Measurements from ENCODE around the gene CENPM.
"Not testable (repeated sequence)": the region's sequence is repeated elsewhere in the genome, so short reads cannot be mapped to it uniquely, and the experiment has no call there.

CENPM gene

DNA sequence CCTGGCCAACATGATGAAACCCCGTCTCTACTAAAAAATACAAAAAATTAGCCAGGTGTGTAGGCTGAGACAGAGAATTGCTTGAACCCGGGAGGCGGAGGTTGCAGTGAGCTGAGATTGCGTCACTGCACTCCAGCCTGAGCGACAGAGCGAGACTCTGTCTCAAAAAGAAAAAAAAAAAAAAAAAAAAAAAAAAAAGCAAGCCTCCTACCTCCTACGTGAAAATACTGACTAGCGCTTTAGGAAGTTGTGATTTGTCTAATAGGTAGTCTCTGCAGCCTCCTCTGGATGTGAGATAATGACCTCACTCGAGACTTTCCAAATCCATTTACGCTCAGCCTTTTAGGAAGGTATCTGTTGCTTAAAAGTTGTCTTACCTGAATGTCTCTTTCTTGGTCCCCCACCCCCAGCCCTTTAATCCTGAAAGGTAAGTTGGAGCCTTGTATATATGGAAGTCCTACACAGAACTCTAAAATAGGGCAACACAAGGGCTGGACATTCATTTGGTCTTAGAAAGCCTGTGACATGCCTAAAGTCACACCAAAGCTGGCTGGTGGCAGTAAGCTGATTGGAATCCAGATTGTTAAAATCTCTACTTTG lies 27.8 kb upstream of the CENPM start:
- H3K9me3 Mint-ChIP-seq = no peaks in the 10 kb centered on the region
- peaks cover 7% of the 10 kb centered on the region for H3K4me1 Mint-ChIP-seq
- H3K27ac Mint-ChIP-seq = no peak overlapping the region
- H3K27me3 Mint-ChIP-seq = peaks cover 82% of the 10 kb centered on the region
- no peak overlapping the region for H3K4me3 Mint-ChIP-seq
- ATAC-seq (no peak), DNase-seq (no peak)

DNA sequence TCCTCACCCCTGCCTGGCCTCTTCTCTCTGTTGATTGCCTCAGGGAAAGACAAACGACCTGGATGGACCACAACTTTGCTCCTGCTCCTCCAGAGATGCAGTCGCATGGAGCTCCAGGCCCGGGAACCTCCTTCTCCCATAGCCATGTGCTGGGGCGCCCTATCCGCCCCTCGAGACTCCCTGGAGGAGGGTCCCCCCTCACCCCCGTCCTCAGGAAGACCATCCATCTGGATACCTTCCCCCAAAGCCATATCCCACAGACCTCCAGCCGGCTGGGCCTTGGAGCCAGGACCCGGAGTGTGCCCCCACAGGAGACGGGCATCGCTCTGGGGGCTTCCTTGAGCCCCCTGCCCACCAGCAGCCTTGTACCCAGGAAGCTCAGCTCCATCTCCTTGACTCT lies 24.5 kb upstream of the CENPM start:
- ATAC-seq = no peak
- Mint-ChIP-seq H3K9me3 (no peaks in the 10 kb centered on the region), H3K4me1 (peaks cover 7% of the 10 kb centered on the region), H3K27me3 (peaks cover 53% of the 10 kb centered on the region), H3K4me3 (no peak overlapping the region), H3K27ac (no peak overlapping the region)
- no peak for DNase-seq

DNA sequence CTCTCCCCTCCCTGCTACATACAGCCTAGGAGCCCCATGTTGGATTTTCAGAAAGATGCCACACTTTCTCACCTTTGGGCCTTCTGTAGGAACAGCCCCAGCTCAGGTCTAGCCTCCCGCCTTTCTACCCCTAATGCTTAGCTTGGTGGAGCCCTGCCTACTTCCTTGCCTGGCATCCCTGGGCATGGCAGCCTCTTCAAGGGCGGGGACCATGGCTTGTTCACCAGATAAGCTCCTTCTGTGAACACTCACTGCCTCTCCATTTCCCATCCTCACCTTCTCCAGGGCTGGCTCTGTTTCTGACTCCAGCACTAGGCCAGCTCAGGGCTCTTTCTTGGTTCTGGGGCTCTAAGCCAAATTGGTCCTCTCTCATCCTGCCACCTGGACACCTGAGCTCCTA lies 23.6 kb upstream of the CENPM start:
- DNase-seq (no peak), ATAC-seq (no peak)
- Mint-ChIP-seq H3K4me1 (no peaks in the 10 kb centered on the region), H3K9me3 (no peaks in the 10 kb centered on the region), H3K4me3 (no peak overlapping the region), H3K27me3 (peaks cover 45% of the 10 kb centered on the region), H3K27ac (no peak overlapping the region)

DNA sequence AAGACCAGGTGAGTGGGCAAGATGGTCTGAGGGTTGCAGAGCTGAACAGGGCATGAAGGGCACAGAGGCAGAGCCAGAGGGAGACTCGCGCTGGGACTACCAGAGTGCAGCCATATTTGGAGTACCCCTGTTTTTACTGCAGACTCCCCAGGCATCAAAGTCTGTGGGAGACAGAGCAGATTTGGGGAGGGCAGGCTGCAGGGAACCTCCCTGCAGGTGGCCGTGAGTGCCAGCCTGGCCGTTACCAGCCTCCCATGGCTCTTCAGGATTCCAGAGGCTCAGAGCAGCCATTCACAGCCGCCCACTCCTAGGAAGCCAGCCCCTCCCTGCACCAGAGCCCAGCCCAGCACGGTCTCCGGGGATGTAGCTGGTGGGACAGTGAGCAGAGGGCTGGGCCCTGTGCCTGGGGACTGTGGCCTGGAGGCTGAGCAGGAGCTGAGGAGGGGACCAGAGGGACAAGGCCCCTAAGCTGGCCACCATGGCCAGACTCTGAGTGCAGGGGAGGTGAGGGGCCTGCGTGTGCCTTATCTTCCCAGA lies 22.2 kb upstream of the CENPM start, which contains the start of gene SEPTIN3:
SEPTIN3 (plus strand) TSS at position 334 of the 537 bp plus-strand sequence. CDS start 2,050 bp downstream, outside the sequence.
- Mint-ChIP-seq H3K4me3 (no peak within 1 kb of the TSS), H3K27me3 (peaks cover 31% of the 10 kb centered on the region), H3K4me1 (no peaks in the 10 kb centered on the region), H3K27ac (peak within 1 kb of the TSS in 1 of 2 donors; percentile 22), H3K9me3 (no peaks in the 10 kb centered on the region)
- DNase-seq (no peak), ATAC-seq (no peak)

DNA sequence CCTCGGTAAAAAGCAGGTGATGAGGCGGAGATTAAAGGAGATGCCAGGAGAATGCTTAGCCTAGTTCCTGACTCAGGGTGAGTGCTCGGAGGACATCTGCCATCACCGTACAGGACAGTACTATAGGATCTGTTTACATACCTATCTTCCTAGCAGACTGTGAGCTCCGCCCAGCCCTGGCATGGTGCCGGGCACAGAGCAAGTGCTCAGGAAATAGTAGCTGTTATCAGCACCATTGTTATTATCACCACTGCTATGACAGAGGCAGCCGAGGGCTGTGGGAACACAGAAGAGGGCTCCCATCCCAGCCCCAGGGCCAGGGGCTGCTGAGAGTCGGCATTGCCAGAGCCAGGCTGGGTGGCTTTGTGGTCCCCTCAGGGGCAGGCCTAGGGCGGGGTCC lies 21.6 kb upstream of the CENPM start:
- DNase-seq (no peak), ATAC-seq (no peak)
- H3K27ac Mint-ChIP-seq = no peak overlapping the region
- no peaks in the 10 kb centered on the region for H3K9me3 Mint-ChIP-seq
- H3K4me3 Mint-ChIP-seq = no peak overlapping the region
- H3K27me3 Mint-ChIP-seq = peaks cover 28% of the 10 kb centered on the region
- no peaks in the 10 kb centered on the region for H3K4me1 Mint-ChIP-seq

DNA sequence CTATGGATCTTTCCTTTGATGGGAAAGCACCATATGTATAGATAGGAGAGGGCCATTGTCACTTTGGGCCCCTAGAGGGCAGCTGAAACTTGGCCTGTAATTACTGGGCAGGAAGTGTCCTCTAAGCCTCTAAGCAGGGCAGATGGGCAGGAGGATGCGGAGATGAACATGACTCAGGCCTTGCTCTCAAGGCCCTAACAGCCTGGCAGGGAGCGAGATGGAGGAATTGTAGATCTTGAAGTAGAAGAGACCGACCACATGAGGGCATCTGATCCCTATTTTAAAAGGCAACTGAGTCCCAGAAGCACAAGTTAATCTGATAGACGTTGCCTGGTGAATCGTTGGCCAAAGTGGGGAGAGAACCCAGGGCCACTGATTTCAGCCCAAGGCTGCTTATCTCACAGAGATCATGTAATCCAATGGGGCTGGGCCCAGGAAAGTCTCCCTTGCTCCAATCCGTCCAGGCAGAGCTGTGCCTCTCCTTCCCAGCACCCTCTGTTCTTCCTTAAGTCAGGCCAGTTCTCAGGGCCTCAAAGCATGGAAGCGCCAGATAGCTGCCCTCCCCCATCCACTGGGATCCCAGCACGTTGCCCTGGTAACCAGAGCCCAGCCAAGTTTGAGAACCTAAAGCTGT lies 19.8 kb upstream of the CENPM start:
- DNase-seq (peak; percentile 28 to 63), ATAC-seq (peak; percentile 82)
- no peaks in the 10 kb centered on the region for H3K4me1 Mint-ChIP-seq
- peak overlapping the region in 1 of 2 donors; percentile 36 for H3K27ac Mint-ChIP-seq
- no peaks in the 10 kb centered on the region for H3K9me3 Mint-ChIP-seq
- H3K4me3 Mint-ChIP-seq = no peak overlapping the region
- peaks cover 12% of the 10 kb centered on the region for H3K27me3 Mint-ChIP-seq

DNA sequence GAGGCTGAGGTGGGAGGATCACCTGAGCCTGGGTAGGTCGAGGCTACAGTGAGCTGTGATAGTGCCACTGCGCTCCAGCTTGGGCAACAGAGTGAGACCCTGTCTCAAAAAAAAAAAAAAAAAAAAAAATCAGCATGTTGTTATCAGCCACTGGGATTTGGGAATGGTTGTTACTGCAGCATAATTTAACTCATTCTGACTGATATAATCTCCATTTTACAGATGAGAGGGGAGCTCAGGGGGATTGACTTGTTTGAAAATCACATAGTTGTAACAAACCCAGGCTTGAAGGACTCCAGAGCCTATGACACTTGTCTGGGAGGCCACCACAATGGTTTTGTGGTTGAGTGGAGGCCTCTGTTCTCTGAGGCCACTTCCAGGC lies 19.3 kb upstream of the CENPM start:
- no peak overlapping the region for H3K27ac Mint-ChIP-seq
- no peaks in the 10 kb centered on the region for H3K9me3 Mint-ChIP-seq
- peaks cover 7% of the 10 kb centered on the region for H3K27me3 Mint-ChIP-seq
- DNase-seq (no peak), ATAC-seq (no peak)
- no peaks in the 10 kb centered on the region for H3K4me1 Mint-ChIP-seq
- H3K4me3 Mint-ChIP-seq = no peak overlapping the region

DNA sequence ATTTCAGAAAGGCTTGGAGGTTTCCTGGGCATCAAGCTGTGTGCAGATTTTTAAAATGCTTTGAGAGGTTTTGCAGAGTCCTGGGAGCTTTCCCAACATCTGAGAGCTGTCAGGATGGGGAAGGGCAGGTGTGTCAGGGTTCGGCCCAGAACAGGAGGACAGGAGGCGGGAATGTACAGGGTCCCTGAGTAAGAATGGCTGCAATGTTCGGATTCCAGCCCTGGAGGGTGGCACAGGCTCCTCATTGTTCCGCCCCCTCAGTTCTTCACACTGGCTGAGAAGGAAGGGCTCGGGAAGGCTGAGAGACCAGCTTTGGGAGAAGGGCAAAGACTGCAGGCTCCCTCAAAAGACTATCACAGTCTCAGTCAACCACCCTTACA lies 17.1 kb upstream of the CENPM start:
- ATAC-seq (no peak), DNase-seq (no peak)
- Mint-ChIP-seq H3K4me3 (no peak overlapping the region), H3K27me3 (no peaks in the 10 kb centered on the region), H3K27ac (no peak overlapping the region), H3K9me3 (no peaks in the 10 kb centered on the region), H3K4me1 (no peaks in the 10 kb centered on the region)

DNA sequence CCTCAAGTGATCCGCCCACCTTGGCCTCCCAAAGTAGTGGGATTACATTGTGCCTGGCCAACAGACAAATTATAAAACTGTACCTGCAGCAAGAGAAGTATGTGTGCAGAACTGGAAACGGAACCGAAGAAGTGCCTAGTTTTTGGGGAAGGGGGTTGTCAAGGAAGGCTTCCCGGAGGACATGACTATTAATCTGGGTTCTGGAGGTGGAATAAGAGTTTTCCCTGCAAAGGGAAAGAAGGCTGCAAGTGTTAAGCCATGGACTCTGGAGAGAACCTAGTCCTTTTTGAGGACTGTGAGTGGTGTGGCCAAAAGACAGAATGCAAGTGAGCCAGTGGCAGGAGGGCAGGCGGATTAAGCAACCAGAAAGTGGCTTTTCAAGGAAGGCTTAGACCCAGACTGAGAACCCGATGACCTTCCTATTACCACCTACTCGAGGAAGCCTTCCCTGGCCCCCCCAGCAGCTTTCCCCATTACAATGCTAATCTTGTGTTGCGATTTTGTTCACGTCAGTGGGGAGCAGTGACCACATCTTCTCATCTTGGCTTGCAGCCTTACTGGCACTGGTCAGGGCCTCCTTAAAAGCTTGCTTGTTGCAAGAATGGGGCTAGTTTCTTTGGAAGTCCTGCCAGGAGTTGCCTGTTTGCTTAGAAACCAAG lies 16.6 kb upstream of the CENPM start:
- Mint-ChIP-seq H3K4me1 (no peaks in the 10 kb centered on the region), H3K27ac (no peak overlapping the region), H3K4me3 (no peak overlapping the region), H3K9me3 (no peaks in the 10 kb centered on the region), H3K27me3 (no peaks in the 10 kb centered on the region)
- DNase-seq (no peak), ATAC-seq (no peak)

DNA sequence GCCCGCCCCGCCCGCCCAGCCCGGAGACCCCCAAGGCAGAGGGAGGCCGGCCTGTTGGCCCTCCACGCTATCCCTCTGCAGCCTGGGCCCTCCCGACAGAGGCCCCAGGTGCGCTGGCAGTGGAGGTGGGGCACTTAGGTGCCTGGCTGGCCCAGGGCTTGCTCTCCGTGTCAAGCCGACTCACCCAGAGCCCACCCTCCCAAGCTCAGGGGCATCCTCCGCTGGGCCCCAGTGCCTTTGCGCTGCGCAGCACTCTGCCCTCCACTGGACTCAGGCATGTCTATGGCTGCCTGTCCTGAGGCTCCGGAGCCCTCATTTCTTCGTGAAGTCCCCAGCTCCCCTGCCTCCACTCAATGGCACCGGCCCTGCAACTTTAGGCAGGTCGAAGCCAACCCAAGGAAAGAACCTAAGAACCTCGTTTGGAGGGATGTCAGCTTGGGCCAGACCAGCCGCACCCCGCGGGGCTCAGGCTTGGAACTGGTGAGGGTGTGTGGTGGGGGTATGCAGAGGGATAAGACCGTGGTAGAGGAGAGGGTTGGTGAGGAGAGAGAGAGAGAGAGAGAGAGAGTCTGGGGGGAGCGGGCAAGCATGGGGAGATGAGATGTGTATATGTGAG lies 11.1 kb upstream of the CENPM start:
- H3K4me3 Mint-ChIP-seq = peak overlapping the region; percentile 75 to 79
- peaks cover 11% of the 10 kb centered on the region for H3K27me3 Mint-ChIP-seq
- peaks cover 12% of the 10 kb centered on the region for H3K4me1 Mint-ChIP-seq
- H3K9me3 Mint-ChIP-seq = no peaks in the 10 kb centered on the region
- peak overlapping the region in 1 of 2 donors; percentile 80 for H3K27ac Mint-ChIP-seq
- DNase-seq (no peak), ATAC-seq (peak; percentile 68)

DNA sequence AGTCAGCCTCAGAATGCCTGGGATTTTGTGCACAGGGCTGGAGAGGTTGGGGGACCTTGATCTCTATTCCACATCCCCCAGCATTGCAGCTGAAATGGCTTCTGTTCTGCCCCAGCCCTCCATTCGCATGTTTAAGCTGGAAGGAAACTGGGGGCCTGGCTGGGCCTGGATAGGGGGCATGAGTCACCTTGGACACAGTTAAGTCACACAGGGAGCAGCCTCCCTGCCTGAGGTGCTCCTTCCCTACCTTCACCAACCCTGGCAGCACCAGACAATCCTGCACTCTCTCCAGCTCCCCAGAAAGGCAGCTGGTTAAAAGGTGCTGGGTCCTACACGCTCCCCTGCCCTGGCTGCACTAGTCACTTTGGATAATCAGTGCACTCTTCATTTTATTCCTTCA lies 5.8 kb upstream of the CENPM start:
- ATAC-seq (no peak), DNase-seq (no peak)
- Mint-ChIP-seq H3K4me3 (no peak overlapping the region), H3K9me3 (no peaks in the 10 kb centered on the region), H3K4me1 (peaks cover 29% of the 10 kb centered on the region), H3K27me3 (peaks cover 4% of the 10 kb centered on the region), H3K27ac (no peak overlapping the region)

DNA sequence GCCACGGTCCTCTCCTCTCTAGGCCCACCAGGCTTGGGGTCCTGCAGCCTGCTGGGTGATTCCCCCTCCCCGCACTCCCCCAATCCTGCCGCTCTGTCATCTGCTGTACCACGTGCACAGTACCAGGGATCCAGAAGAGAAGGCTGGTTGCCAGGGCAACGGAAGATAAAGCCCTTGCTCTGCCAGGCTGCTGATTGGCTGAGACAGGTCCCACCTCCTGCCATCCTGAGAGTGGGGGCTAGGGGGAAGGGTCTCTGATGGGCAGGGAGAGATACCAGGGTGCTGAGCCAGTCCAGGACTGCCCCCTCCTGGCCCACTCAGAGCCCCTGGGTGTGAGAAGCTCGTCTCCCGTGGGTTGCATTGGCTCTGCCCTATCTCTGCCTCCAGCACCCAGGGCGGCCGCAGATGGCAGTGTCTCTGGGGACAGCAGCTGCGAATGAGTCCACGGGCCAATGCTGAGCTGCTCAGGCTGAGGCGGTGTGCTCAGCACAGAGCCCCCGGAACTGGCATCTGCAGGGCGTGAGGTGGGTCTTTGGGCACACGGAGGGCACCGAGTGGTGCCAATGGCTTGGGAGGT lies 5.0 kb upstream of the CENPM start, which contains the start of gene SMIM45:
SMIM45 (plus strand) TSS at position 253 of the 577 bp plus-strand sequence.
- DNase-seq (no peak), ATAC-seq (no peak)
- Mint-ChIP-seq H3K9me3 (no peaks in the 10 kb centered on the region), H3K27me3 (no peaks in the 10 kb centered on the region), H3K4me3 (no peak within 1 kb of the TSS), H3K27ac (no peak within 1 kb of the TSS), H3K4me1 (peaks cover 30% of the 10 kb centered on the region)

DNA sequence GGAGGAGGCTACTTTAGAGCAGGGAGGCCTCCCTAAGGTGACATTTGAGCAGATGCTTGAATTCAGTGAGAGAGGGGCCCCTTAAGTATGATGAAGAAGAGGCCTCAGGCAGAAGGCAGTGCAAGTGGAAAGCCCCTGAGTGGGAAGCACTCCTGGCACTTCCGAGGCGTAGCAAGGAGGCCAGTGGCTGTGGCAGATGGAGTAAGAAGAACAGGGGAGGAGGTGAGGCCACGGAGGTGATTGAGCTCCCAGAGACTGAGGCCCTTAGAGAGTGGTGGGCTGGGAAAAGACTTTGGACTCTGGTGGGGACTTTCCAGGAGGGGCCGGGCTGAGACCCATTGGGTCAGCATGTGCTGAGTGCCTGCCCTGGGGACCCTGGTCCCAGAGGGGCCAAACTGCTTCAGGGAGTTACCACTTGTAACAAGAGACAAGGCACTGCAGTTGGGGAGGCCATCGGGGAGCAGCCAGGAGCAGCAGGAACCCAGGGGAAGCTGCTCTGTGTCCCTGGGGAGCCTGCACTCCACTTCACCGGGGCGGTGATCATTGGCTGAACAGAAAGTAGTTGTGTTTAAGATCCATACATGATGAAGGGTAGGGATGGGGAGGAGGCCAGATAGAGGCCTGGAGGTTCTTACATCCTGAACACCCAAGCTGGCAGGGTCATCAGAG lies 2.5 kb upstream of the CENPM start:
- ATAC-seq (no peak), DNase-seq (no peak)
- Mint-ChIP-seq H3K4me3 (peak overlapping the region; percentile 2 to 16), H3K27me3 (no peaks in the 10 kb centered on the region), H3K9me3 (no peaks in the 10 kb centered on the region), H3K4me1 (peaks cover 46% of the 10 kb centered on the region), H3K27ac (peak overlapping the region in 1 of 2 donors; percentile 81)

DNA sequence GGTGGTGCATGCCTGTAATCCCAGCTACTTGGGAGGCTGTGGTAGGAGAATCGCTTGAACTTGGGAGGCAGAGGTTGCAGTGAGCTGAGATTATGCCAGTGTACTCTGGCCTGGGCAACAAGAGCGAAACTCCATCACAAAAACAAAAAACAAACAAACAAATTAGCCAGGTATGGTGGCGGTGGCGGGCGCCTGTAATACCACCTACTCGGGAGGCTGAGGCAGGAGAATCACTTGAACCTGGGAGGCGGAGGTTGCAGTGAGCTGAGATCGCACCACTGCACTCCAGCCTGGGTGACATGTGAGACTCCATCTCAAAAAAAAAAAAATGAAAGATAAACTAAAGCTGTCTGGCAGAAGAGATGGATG lies 2.0 kb upstream of the CENPM start:
- DNase-seq, H3K9me3 Mint-ChIP-seq, ATAC-seq, H3K27me3 Mint-ChIP-seq: not testable (repeated sequence)
- Mint-ChIP-seq H3K4me1 (peaks cover 49% of the 10 kb centered on the region), H3K27ac (peak overlapping the region in 1 of 2 donors; percentile 81), H3K4me3 (peak overlapping the region in 1 of 2 donors; percentile 2)

DNA sequence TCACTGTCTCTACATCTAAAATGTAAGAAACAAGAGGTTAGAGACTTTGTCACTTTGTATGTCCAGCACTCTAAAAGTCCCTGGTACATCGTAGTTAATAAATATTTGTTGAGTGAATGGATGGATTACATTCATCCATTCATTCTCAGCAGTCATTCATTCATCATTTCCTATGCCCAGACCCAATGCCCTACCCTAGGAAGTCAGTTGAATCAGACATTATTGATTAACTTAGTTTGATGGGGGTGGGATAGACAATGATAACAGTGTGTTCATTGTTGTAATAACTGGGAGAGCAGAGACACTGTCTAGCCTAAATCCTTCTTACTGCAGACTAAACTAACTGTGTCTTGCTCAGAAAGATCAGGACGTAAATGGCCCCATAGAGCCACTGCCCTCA lies 1.2 kb upstream of the CENPM start:
- Mint-ChIP-seq H3K27ac (no peak overlapping the region), H3K4me3 (peak overlapping the region; percentile 80 to 95), H3K4me1 (peaks cover 57% of the 10 kb centered on the region), H3K9me3 (no peaks in the 10 kb centered on the region), H3K27me3 (no peaks in the 10 kb centered on the region)
- no peak for DNase-seq
- ATAC-seq = no peak
